Measurements from ENCODE around the gene PRKACA.
A peak's percentile ranks its signal among the peaks of the same experiment; 100 is the strongest.
"Not testable (repeated sequence)": the region's sequence is repeated elsewhere in the genome, so short reads cannot be mapped to it uniquely, and the experiment has no call there.

The PRKACA gene

DNA sequence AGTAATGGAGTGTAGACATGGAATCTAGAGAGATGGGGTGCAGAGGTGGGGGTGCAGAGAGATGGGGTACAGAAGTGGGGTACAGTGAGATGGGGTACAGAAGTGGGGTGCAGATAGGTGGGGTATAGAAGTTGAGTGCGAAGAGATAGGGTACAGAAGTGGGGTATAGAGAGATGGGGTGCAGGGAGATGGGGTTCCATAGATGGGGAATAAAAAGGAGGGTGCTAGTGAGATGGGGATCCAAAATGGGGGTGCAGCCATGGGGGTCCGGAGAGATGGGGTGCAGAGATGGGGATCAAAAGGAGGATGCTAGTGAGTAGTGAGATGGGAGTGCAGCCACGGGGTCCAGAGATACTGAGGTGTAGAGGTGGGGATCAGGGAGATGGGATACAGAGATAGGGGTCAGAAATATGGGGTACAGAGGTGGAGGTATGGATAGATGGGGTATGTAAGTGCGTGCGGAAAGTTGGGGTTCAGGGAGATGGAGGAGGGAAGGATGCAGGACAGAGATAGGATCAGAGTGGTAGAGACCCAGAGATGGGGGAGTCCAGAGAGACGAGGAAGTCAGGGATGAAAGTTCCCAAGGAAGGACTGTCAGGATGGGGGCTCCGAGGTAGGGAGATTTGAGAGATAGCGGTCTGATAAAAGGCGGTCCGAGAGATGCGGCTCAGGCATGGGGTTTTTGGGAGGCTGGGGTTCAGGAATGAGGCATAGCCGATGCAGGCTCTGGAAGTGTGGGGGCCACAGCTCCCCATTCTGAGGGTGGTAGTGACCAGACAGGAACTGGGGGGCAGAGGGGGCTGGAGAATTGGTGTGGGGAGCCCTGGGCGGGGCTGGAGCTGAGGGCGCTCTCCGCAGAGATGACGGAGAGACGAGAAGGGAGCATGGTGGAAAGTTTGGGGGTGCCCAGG, 59.1 kb downstream of the PRKACA start:
- no peak for DNase-seq
- in situ Hi-C loops (cut with HindIII; ENCODE audit: low pct_ligation_motif_present, low pct_unique_long_range_greater_than_20kb, low sequenced_read_pairs), result no loop called here

DNA sequence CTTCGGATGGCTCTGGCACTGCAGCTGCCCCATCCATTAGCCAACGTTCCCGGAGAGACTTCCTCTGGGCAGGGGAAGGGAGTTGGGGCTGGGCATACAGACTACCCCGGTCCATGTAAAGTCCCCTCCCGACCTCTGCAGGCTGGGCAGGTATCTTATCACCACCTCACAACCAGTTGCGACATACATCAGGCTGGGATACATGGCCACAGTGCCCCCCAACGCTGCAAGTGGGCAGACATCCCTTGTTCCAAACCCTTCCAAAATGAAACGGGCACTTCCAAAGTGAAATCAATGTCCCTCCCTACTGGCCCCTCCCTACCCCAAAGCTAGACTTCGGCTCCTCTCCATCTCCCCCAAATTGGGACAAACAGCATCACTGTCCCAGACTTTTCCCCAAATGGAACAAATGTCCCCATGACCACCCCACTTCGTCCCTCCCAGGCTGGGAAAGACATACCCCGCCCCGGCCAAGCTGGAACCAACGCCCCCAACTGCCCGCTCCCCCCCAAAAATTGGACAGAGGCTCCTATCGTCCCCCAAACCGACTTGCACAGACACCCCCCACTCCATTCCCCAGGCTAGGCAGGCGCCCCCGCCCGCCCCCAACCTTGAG, 60.7 kb downstream of the PRKACA start:
- DNase-seq, result no peak
- in situ Hi-C loops (cut with HindIII; ENCODE audit: low pct_ligation_motif_present, low pct_unique_long_range_greater_than_20kb, low sequenced_read_pairs), result no loop called here

DNA sequence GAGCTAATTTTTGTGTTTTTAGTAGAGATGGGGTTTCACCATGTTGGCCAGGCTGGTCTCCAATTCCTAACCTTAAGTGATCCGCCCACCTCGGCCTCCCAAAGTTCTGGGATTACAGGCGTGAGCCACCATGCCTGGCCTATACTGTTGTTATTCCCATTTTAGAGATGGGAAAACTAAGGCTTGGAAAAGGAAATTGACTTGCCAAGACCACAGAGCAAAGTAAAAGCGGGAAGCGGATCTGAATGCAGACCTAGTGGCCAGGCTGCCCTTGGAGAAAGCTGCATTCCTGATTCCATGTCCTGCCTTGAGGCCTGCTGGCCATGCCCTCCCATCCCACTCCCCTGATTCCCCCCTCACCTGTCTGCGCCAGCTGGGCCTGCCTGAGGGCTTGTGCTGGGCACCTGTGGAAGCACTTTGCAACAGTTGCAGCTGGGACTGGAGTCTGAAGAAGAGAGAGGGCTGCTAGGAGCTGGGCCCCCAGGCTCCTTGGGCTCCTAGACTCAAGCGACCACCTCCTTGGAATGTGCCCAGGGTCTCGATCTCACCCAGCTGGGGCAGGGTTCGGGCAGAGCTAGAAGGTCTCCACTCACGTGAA, 61.4 kb downstream of the PRKACA start:
- in situ Hi-C loops (cut with HindIII; ENCODE audit: low pct_ligation_motif_present, low pct_unique_long_range_greater_than_20kb, low sequenced_read_pairs), result no loop called here
- DNase-seq, result no peak

DNA sequence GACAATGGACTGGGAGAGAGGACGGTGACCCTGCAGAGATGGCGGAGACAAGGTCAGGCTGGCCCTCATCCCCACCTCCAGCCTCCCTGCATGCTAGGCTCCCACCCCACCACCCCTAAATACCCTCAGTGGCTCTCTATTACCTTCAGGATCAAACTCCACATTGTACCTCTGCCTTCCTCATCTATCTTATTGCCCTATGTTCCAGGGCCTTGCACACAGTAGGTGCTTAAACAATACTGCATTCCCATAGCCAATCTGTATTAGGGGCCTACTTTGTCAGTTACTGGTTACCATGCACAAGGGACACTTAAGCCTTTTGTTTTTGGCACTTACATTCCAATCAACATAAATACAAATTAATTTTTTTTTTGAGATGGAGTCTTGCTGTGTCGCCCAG, 62.2 kb downstream of the PRKACA start:
- no peak for DNase-seq
- in situ Hi-C loops (cut with HindIII; ENCODE audit: low pct_ligation_motif_present, low pct_unique_long_range_greater_than_20kb, low sequenced_read_pairs), result no loop called here

DNA sequence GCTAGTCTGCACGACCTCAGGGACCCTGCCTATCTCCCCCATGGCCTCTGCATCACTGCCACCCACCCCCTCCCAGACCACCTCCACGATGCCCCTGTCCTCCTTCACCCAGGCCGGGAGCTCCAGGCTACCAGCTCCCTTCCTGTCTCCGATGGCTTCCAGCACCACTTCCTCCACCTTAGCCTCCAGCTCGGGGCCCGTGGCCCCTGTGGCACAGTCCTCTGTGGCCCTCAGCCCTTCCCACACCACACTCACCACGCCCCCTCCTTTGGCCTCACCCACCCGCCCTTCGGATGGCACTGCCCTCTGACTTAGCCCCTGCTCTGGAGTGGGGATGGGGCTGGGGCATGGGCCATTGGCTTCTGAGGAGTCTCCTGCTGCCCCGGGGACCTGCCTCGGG, 62.8 kb downstream of the PRKACA start:
- DNase-seq, result no peak
- in situ Hi-C loops (cut with HindIII; ENCODE audit: low pct_ligation_motif_present, low pct_unique_long_range_greater_than_20kb, low sequenced_read_pairs), result no loop called here

DNA sequence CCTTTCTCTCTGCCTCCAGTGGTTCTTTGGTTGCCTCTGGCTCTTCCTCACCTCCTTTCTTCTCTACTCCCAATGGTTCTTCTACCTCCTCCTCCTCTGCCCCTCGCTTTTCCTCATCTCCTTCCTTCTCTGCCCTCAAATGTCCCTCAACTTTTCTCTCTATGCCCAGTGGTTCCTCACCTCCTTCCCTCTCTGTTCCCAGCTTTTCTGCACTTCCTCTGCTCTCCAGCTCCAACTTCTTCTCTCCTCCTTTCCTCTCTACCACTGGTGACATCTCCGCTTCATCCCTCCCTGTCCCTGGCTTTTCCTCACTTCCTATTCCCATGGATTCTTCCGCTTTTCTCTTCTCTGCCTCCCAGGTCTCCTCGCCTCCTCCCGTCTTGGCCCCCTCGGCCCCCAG, 63.5 kb downstream of the PRKACA start:
- DNase-seq, result no peak
- in situ Hi-C loops (cut with HindIII; ENCODE audit: low pct_ligation_motif_present, low pct_unique_long_range_greater_than_20kb, low sequenced_read_pairs), result no loop called here

DNA sequence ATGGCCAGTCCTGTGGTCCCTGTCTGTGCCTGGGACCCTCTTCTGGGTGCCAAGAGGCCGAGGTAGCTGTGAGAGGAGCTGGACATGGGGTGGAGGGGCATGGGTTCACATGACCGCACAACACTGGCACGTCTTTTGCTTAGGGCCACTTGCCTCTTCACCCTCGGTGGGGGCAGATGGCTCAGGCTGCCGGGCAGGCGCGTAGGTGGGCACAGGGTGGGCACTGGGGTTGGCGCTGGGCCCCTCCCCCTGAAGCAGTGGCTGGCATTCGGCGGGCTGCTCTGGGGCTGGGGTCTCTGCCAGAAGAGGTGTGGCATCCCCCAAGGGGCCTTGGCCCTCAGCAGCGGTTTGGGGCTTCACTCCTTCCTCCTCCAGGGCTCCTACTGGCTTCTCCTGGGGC, 64.1 kb downstream of the PRKACA start:
- in situ Hi-C loops (cut with HindIII; ENCODE audit: low pct_ligation_motif_present, low pct_unique_long_range_greater_than_20kb, low sequenced_read_pairs), result no loop called here
- no peak for DNase-seq

DNA sequence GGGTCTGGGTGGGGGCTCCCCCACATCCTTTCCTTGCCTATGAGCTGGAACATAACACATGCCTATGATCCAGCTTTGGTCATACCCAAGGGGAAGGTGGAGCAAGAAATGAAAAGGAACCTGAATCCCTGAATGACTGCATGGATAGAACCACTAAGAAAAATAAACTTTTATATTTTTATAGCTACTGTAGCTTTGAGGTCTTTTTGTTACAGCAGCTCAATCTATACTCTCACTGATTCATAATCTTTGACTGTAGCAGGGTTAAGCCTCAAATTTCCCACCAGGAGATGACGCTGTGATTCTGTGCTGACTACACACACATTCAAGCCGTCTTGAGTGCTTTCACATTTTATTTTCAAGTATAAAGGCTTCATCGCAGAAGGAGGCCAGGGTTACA, 64.5 kb downstream of the PRKACA start:
- in situ Hi-C loops (cut with HindIII; ENCODE audit: low pct_ligation_motif_present, low pct_unique_long_range_greater_than_20kb, low sequenced_read_pairs), result no loop called here
- DNase-seq, result no peak

DNA sequence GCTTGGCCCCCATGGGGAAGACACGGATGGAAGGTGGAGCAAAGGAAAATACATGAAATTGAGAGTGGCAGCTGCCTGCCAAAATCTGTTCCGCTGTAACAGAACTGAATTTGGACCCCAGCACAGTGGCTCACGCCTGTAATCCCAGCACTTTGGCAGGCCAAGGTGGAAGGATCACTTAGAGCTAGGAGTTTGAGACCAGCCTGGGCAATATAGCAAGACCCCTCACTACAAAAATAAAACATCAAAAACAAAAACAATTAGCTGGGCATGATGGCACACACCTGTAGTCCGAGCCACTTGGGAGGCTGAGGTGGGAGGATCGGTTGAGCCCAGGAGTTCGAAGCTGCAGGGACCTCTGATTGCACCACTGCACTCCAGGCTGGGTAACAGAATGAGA, 65.1 kb downstream of the PRKACA start:
- in situ Hi-C loops (cut with HindIII; ENCODE audit: low pct_ligation_motif_present, low pct_unique_long_range_greater_than_20kb, low sequenced_read_pairs), result no loop called here
- no peak for DNase-seq

DNA sequence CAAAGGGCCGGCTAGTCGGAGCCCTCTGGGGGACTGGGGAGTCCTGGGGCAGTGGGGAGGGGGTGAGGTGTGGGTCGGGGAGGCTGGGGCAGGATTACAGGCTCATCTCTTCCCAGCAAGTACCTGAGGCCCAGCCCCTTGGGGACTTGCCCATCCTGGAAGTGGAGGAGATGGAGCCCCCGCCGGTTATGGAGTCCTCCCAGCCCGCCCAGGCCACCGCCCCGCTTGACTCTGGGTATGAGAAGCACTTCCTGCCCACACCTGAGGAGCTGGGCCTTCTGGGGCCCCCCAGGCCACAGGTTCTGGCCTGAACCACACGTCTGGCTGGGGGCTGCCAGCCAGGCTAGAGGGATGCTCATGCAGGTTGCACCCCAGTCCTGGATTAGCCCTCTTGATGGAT, 65.6 kb downstream of the PRKACA start:
- in situ Hi-C loops (cut with HindIII; ENCODE audit: low pct_ligation_motif_present, low pct_unique_long_range_greater_than_20kb, low sequenced_read_pairs), result no loop called here
- DNase-seq, result no peak

DNA sequence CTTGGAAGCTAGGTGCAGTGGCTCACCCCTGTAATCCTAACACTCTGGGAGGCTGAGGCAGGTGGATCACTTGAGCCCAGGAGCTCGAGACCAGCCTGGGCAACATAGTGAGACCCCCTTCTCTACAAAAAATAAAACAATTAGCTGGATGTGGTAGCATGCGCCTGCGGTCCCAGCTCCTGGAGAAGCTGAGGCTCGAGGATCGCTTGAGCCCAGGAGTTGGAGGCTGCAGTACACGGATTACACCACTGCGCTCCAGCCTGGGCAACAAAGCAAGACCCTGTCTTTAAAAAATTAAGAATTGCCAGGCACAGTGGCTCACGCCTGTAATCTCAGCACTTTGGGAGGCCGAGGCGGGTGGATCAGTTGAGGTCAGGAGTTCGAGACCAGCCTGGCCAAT, 66.6 kb downstream of the PRKACA start:
- DNase-seq; in situ Hi-C loops (cut with HindIII; ENCODE audit: low pct_ligation_motif_present, low pct_unique_long_range_greater_than_20kb, low sequenced_read_pairs): not testable (repeated sequence)

DNA sequence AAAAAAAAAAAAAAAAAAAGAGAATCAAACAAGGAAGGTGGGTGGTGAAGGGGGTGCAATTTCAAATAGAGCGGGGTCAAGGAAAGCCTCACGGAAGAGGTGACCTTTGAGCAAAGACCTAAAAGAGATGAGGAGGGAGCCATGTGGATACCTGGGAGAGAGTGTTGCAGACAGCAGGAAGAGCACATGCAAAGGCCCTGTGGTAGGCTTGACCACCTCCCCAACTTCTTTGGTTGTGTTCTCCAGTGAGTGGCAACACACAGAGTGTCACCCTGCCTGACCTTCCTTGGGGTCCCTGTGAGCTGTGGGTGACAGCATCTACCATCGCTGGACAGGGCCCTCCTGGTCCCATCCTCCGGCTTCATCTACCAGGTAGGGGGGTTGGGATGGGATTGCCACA, 67.0 kb downstream of the PRKACA start:
- DNase-seq, result no peak
- in situ Hi-C loops (cut with HindIII; ENCODE audit: low pct_ligation_motif_present, low pct_unique_long_range_greater_than_20kb, low sequenced_read_pairs), result no loop called here

DNA sequence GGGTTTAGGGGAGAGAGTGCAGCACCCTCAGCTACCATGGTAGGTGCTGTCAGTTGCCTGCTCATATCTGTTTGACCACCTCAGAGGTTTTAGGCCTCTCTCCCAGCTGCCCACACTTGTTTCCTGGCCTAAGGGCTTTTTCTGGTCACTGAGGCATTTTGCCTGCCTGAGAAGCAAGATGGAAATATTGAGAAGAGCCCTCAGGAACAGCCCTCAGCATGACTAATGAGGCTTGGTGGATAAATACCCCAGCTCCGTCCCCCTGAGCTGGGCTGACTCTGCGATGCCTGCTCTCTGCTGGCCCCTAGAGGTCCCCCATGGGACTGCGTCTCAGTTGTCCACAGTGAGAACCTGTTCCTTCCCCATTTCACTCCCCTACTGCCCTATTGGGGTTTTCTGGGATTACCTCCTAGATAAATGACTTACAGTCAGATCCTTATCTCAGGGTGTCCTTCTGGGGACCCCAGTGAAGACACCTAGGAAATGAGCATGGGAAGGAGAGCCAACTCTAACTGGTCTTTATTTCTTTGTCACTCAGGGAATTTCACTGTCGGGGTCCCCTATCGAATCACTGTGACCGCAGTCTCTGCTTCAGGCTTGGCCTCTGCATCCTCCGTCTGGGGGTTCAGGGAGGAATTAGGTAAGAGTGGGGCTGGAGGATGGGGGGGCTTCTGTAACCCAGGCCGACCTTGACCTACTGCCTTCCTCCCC, 69.0 kb downstream of the PRKACA start:
- peak; percentile 42 for DNase-seq
- in situ Hi-C loops (cut with HindIII; ENCODE audit: low pct_ligation_motif_present, low pct_unique_long_range_greater_than_20kb, low sequenced_read_pairs), result no loop called here

DNA sequence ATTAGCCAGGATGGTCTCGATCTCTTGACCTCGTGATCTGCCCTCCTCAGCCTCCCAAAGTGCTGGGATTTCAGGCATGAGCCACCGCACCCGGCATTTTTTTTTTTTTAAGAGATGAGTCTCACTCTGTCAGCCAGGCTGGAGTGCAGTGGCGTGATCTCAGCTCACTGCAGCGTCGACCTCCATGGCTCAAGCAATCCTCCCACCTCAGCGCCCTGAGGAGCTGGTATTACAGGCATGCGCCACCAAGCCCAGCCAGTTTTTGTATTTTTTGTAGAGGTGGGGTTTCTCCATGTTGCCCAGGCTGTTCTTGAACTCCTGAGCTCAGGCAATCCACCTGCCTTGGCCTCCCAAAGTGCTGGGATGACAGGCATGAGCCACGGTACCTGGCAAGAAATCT, 69.7 kb downstream of the PRKACA start:
- in situ Hi-C loops (cut with HindIII; ENCODE audit: low pct_ligation_motif_present, low pct_unique_long_range_greater_than_20kb, low sequenced_read_pairs); DNase-seq: not testable (repeated sequence)

DNA sequence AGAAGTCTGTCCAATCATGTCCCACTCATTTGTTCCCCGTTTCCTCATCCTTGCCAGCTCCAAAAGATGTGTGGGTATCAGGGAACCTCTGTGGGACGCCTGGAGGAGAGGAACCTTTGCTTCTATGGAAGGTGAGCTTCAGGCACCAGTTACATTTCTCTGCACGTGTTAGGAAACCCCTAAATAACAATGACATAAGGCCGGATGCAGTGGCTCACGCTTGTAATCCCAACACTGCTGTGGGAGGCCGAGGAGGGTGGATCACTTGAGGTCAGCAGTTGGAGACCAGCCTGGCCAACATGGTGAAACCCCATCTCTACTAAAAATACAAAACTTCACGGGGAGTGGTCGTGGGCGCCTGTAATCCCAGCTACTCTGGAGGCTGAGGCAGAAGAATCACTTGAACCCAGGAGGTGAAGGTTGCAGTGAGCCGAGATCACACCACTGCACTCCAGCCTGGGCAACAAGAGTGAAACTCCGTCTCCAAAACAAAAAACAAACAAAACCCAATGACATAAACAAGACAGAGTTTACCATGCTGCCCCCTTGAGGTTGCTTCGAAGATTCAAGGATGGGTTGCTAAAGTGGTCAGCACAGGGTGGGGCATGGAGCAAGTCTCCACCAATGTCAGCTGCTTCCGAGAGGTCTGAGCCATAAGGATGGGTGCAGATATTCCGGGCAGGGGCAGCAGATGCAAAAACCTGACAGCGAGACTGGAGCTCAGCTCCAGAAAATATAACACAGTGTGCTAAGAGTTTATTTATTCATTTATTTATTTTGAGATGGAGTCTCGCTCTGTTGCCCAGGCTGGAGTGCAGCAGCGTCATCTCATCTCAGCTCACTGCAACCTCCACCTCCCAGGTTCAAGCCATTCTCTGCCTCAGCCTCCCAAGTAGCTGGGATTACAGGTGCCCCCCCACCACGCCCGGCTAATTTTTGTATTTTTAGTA, 74.6 kb downstream of the PRKACA start:
- peak; percentile 59 for DNase-seq
- in situ Hi-C loops (cut with HindIII; ENCODE audit: low pct_ligation_motif_present, low pct_unique_long_range_greater_than_20kb, low sequenced_read_pairs), result not testable (repeated sequence)

All from ACHN (cell line).